ENCODE data around the gene ZFY. TPM values are rescaled to one million over a fixed set of nuclear protein-coding genes. Genes with fewer than 3 reads are reported as not detected.

Gene ZFY
- total and polyA plus RNA-seq, 12 donors: 0.32 to 29.8 (median 13.1) TPM; not detected in 6

DNA sequence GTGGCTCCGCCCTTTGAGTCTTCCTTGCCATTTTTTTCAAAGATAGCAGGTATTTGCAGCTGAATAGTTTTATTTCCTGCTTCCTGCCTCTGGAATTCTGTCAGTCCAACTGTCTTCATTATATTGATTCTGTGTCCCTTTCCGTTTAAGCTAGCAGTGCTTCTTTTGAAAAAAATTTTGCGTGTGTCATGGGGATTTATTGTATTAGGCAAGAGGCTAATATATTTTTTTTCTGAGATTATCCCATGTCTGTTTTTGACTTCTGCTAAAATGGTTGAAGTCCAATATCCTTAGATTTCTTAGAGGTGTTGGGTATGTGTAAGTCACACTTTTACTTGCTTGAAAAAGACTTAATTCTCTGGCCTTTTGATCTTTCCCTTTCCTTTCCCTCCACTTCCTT is 20.4 kb downstream of the ZFY start:
- Histone ChIP-seq H3K27me3 (no peaks in the 10 kb centered on the region), H3K4me1 (replicated peaks in 1 of 2) (no peaks in the 10 kb centered on the region), H3K4me3 (no peak overlapping the region), H3K27ac (no peak overlapping the region), H3K9me3 (replicated peaks in 1 of 3) (no peaks in the 10 kb centered on the region), H3K36me3 (replicated peaks in 1 of 2) (no peaks in the 10 kb centered on the region)
- no peak for DNase-seq
- WGBS, 4 donors: 78 to 84% methylated on average over 3 of the region's 3 CpGs; no CpG with 5 or more reads in 2 of the 4 donors
- TF ChIP-seq POLR2A (IDR thresholded peaks at IDR 0.05): no peak
- TF ChIP-seq, protein P1, sequence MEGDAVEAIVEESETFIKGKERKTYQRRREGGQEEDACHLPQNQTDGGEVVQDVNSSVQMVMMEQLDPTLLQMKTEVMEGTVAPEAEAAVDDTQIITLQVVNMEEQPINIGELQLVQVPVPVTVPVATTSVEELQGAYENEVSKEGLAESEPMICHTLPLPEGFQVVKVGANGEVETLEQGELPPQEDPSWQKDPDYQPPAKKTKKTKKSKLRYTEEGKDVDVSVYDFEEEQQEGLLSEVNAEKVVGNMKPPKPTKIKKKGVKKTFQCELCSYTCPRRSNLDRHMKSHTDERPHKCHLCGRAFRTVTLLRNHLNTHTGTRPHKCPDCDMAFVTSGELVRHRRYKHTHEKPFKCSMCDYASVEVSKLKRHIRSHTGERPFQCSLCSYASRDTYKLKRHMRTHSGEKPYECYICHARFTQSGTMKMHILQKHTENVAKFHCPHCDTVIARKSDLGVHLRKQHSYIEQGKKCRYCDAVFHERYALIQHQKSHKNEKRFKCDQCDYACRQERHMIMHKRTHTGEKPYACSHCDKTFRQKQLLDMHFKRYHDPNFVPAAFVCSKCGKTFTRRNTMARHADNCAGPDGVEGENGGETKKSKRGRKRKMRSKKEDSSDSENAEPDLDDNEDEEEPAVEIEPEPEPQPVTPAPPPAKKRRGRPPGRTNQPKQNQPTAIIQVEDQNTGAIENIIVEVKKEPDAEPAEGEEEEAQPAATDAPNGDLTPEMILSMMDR (IDR thresholded peaks at IDR 0.05): no peak
- intact Hi-C loops (cut with DNase I): no loop called here

DNA sequence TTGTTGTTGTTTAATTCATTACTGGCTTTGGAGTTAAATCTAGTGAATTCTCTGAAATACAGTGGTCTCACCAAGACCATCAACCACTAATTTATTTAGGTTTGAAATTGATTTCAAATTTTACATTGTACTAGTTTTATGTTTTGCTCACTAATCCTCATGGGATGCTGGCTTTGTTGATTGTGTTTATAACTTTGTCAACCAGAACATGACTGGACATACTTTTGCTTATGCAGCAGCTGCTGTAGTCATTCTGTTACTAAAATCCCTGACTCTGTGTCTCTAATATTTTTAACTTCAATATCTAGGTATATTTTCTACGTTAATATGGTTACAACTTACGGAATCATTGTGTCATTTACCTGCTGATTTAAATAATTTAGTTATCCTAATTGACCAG is 26.9 kb downstream of the ZFY start:
- H3K9me3 ChIP-seq (replicated peaks in 1 of 3): no peaks in the 10 kb centered on the region
- H3K4me1 ChIP-seq (replicated peaks in 1 of 2): no peaks in the 10 kb centered on the region
- intact Hi-C loops (cut with DNase I): no loop called here
- WGBS, 4 donors: 97% methylated on average over 2 of the region's 2 CpGs; no CpG with 5 or more reads in 2 of the 4 donors
- no peak overlapping the region for H3K27ac ChIP-seq
- no peak for DNase-seq
- no peaks in the 10 kb centered on the region for H3K36me3 ChIP-seq (replicated peaks in 1 of 2)
- H3K27me3 ChIP-seq: no peaks in the 10 kb centered on the region
- no peak overlapping the region for H3K4me3 ChIP-seq
- TF ChIP-seq POLR2A (IDR thresholded peaks at IDR 0.05): no peak
- TF ChIP-seq, protein P1 (IDR thresholded peaks at IDR 0.05): no peak

DNA sequence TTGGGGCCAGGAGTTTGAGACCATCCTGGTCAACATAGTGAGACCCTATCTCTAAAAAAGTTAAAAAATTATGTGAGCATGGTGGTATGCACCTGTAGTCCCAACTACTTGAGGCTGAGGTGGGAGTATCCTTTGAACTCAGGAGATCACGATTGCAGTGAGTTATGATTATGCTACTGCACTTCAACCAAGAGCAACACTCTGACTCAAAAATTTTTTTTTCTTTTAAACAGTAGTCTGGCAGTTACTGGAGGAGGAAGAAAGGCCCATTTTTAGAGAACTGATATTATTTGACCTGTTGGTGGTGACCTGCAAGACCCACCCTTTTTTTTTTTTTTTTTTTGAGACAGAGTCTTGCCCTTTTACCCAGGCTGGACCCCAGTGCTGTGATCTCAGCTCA is 29.6 kb downstream of the ZFY start:
- no peak overlapping the region for H3K27ac ChIP-seq

DNA sequence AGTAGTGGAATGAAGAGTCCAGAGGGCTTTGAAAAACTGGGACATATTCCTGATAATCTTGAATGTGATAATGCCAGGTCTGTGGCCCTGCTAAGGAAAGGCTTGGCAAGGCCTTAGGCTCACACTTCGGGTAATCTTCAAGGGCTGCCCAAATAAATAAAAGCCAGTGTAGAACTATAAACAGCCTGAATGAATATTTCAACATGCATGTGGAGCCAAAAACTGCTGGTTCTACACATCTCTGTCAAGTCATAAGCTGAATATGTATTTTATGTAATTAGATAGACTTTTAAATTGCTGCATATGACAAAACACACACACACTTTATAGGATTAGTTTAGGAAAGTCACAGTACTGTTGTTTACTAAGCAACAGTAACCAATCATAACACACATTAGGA is 30.4 kb downstream of the ZFY start:
- H3K9me3 ChIP-seq (replicated peaks in 1 of 3): no peaks in the 10 kb centered on the region
- no peaks in the 10 kb centered on the region for H3K36me3 ChIP-seq (replicated peaks in 1 of 2)
- no peak overlapping the region for H3K4me3 ChIP-seq
- H3K27ac ChIP-seq: no peak overlapping the region
- intact Hi-C loops (cut with DNase I): no loop called here
- H3K27me3 ChIP-seq: no peaks in the 10 kb centered on the region
- peak in 1 of 7 donors; percentile 3 for DNase-seq
- 9 to 30% methylated on average over 1 of the region's 1 CpG; no CpG with 5 or more reads in 2 of the 4 donors for WGBS, 4 donors
- TF ChIP-seq, protein P1 (IDR thresholded peaks at IDR 0.05): no peak
- no peak for TF ChIP-seq POLR2A (IDR thresholded peaks at IDR 0.05)
- H3K4me1 ChIP-seq (replicated peaks in 1 of 2): no peaks in the 10 kb centered on the region

More for the DNA sequence above, 29.6 kb downstream of the ZFY start:
- Histone ChIP-seq H3K9me3 (replicated peaks in 1 of 3) (no peaks in the 10 kb centered on the region), H3K4me3 (no peak overlapping the region), H3K27me3 (no peaks in the 10 kb centered on the region), H3K36me3 (replicated peaks in 1 of 2) (no peaks in the 10 kb centered on the region), H3K4me1 (replicated peaks in 1 of 2) (no peaks in the 10 kb centered on the region)
- no peak for TF ChIP-seq POLR2A (IDR thresholded peaks at IDR 0.05)
- TF ChIP-seq, protein P1 (IDR thresholded peaks at IDR 0.05): no peak
- intact Hi-C loops (cut with DNase I): no loop called here
- no peak for DNase-seq
- WGBS, 4 donors: 50 to 57% methylated on average over 1 of the region's 1 CpG; no CpG with 5 or more reads in 2 of the 4 donors
